Right lobe of liver (tissue), 6 donors: ENCODE measurements around the gene PLGRKT. TPM values are rescaled to one million over a fixed set of nuclear protein-coding genes. Genes with fewer than 3 reads are reported as not detected.
"Not testable (repeated sequence)": the region's sequence is repeated elsewhere in the genome, so short reads cannot be mapped to it uniquely, and the experiment has no call there.

Source experiments
- ATAC-seq, 4 donors: fragments of 200-7000 bp; cut with Tn5 transposase; one replicate each; pipeline ENCODE4 v1.9.1; 2020; ENCODE audit warnings: mild to moderate bottlenecking in 4 of 4, moderate library complexity in 4 of 4
- DNase-seq, 3 donors: peaks; one replicate each; pipeline ENCODE4 v3.0.0-alpha.2; 2020
- H3K27ac ChIP-seq, 3 donors: fragments of 200-600 bp; one replicate each; pipeline ENCODE4 v1.8.0; 2022
- H3K27me3 ChIP-seq, 2 donors: fragments of 200-600 bp; one replicate each; pipeline ENCODE4 v1.8.0; 2022
- H3K36me3 ChIP-seq, 4 donors: fragments of 200-600 bp; sonication (generic) in 1 of 4; one replicate each; pipeline versions ENCODE4 v1.5.1 to v1.8.0; 2017 to 2022; ENCODE audit warnings: control low read depth in 1 of 4
- H3K4me1 ChIP-seq, 4 donors: fragments of 200-600 bp; sonication (generic) in 1 of 4; one replicate each; pipeline versions ENCODE4 v1.5.1 to v1.8.0; 2017 to 2022; ENCODE audit warnings: control low read depth in 1 of 4
- H3K4me3 ChIP-seq, 3 donors: fragments of 200-600 bp; one replicate each; pipeline ENCODE4 v1.8.0; 2022
- H3K9me3 ChIP-seq, 4 donors: fragments of 200-600 bp; sonication (generic) in 1 of 4; one replicate each; pipeline versions ENCODE4 v1.5.1 to v1.8.0; 2017 to 2022; ENCODE audit warnings: control low read depth in 1 of 4
- CTCF ChIP-seq, 4 donors: fragments of 200-600 bp in 3 of 4; fragments of 450-650 bp in 1 of 4; IDR thresholded peaks; one replicate each; pipeline versions ENCODE4 v1.5.1 to v1.8.0; 2016 to 2022; ENCODE audit warnings: antibody characterized with exemption in 4 of 4, mild to moderate bottlenecking in 2 of 4
- POLR2A ChIP-seq: fragments of 450-650 bp; IDR thresholded peaks from one replicate; pipeline ENCODE4 v1.6.1; 2017; ENCODE audit warnings: antibody characterized with exemption, mild to moderate bottlenecking
- WGBS: methylation state at CpG from one replicate; pipeline ENCODE4 v1.1.6; 2018; ENCODE audit warnings: low coverage, low lambda C conversion rate; ENCODE audit not compliant: insufficient coverage; ENCODE audit errors: missing lambda C conversion rate; 5-methylcytosine and 5-hydroxymethylcytosine counted together
- intact Hi-C, 2 donors: fragments of 100-400 bp; cut with DNase I; formaldehyde crosslinking; loops; one replicate each; pipeline versions ENCODE4 v1.11.2 to v1.14.1; 2022
- total RNA-seq, 6 experiments: library from RNA; depleted of rRNA in 2 of 6; stranded (reverse); fragments of >200 nt in 2 of 6; fragmentation: NEBNext Ultra II Directional in 3 of 6; extraction: Animal tissue kit (Norgen Biotek cat#: 25700) in 3 of 6; gene quantifications; one replicate each; pipeline versions ENCODE4 v1.1.0 to v1.2.4, GENCODE V29; 2016 to 2023
- donor health status: DM: no; HTN: yes; CAD: no.
- donor health status: DM: no; HTN: no; CAD: no.
- donor health status: DM: no; HTN: no; CAD: no.
- donor health status: DM: no; HTN: yes; CAD: no.
- donor health status: DM: no; HTN: yes; CAD: no.

PLGRKT gene
- total RNA-seq, 6 experiments from 2014 or later, result 7.3 to 14.4 (median 11.4) TPM

GRCh38 chr9:5355226-5355625, 82.5 kb downstream of the PLGRKT start:
- DNase-seq (no peak), ATAC-seq (no peak)
- Histone ChIP-seq H3K4me3 (no peak overlapping the region), H3K9me3 (no peaks in the 10 kb centered on the region), H3K27me3 (no peaks in the 10 kb centered on the region), H3K27ac (no peak overlapping the region), H3K36me3 (no peaks in the 10 kb centered on the region), H3K4me1 (no peaks in the 10 kb centered on the region)
- intact Hi-C loops, result no loop called here
- 94% methylated on average over 1 of the region's 1 CpG for WGBS
- no peak for TF ChIP-seq CTCF (IDR thresholded peaks at IDR 0.05)
- no peak for TF ChIP-seq POLR2A

GRCh38 chr9:5354184-5354583, 83.5 kb downstream of the PLGRKT start:
- Histone ChIP-seq H3K4me1 (no peaks in the 10 kb centered on the region), H3K27me3 (no peaks in the 10 kb centered on the region), H3K4me3 (no peak overlapping the region), H3K27ac (no peak overlapping the region), H3K9me3 (no peaks in the 10 kb centered on the region), H3K36me3 (no peaks in the 10 kb centered on the region)
- TF ChIP-seq POLR2A, result no peak
- TF ChIP-seq CTCF (IDR thresholded peaks at IDR 0.05), result no peak
- no peak for DNase-seq
- intact Hi-C loops, result no loop called here
- no peak for ATAC-seq
- WGBS, result 94% methylated on average over 2 of the region's 2 CpGs

- intact Hi-C loops, result no loop called here
- TF ChIP-seq POLR2A (no peak), CTCF (IDR thresholded peaks at IDR 0.05) (no peak)
- no peak for ATAC-seq
- 64% methylated on average over 1 of the region's 1 CpG for WGBS
- Histone ChIP-seq H3K27ac (no peak overlapping the region), H3K9me3 (no peaks in the 10 kb centered on the region), H3K4me1 (no peaks in the 10 kb centered on the region), H3K36me3 (no peaks in the 10 kb centered on the region), H3K4me3 (no peak overlapping the region), H3K27me3 (no peaks in the 10 kb centered on the region)
- no peak for DNase-seq
These were observed 85.0 kb downstream of the PLGRKT start for GRCh38 chr9:5352637-5353248.

- WGBS, result 45% methylated on average over 3 of the region's 50 CpGs
- DNase-seq, H3K27ac ChIP-seq, H3K36me3 ChIP-seq, H3K4me1 ChIP-seq, H3K9me3 ChIP-seq, H3K4me3 ChIP-seq, intact Hi-C loops, H3K27me3 ChIP-seq: not testable (repeated sequence)
- ATAC-seq, result peak; percentile 100
These were observed 98.4 kb downstream of the PLGRKT start, which contains the start of gene RLN1 for GRCh38 chr9:5338992-5339981. Gene RLN1 (minus strand): TSS chr9:5339876. CDS start chr9:5339746, 130 bp downstream.

- Histone ChIP-seq H3K27ac (no peak overlapping the region), H3K36me3 (no peaks in the 10 kb centered on the region), H3K9me3 (no peaks in the 10 kb centered on the region), H3K27me3 (no peaks in the 10 kb centered on the region), H3K4me1 (no peaks in the 10 kb centered on the region), H3K4me3 (no peak overlapping the region)
- ATAC-seq, result no peak
- no peak for DNase-seq
- intact Hi-C loops, result no loop called here
- 73% methylated on average over 4 of the region's 4 CpGs for WGBS
- no peak for TF ChIP-seq CTCF (IDR thresholded peaks at IDR 0.05)
- TF ChIP-seq POLR2A, result no peak
These were observed 101.0 kb downstream of the PLGRKT start for GRCh38 chr9:5336688-5337087.

- 69% methylated on average over 3 of the region's 3 CpGs for WGBS
- H3K4me3 ChIP-seq, H3K27ac ChIP-seq, intact Hi-C loops, H3K9me3 ChIP-seq, ATAC-seq, H3K27me3 ChIP-seq, H3K36me3 ChIP-seq, H3K4me1 ChIP-seq, DNase-seq: not testable (repeated sequence)
These were observed 106.4 kb downstream of the PLGRKT start for GRCh38 chr9:5331276-5331675.
